22Rv1 (cell line): ENCODE data around the gene ISLR.

Experiments used
- H3K27ac ChIP-seq: fragments of 450-650 bp; 2 replicates; pipeline ENCODE4 v1.5.1; 2017
- CTCF ChIP-seq: fragments of 450-650 bp; IDR thresholded peaks from 2 replicates; pipeline ENCODE4 v1.5.1; 2017; ENCODE audit warnings: mild to moderate bottlenecking
- ZFX ChIP-seq: fragments of 450-650 bp; IDR thresholded peaks from 2 replicates; pipeline ENCODE4 v1.6.1; 2017; ENCODE audit warnings: antibody characterized with exemption, borderline replicate concordance

ISLR gene

GRCh38 chr15:74194572-74195559 is 21.4 kb downstream of the ISLR start:
- TF ChIP-seq ZFX (no peak), CTCF (no peak)

GRCh38 chr15:74196175-74196574 is 22.7 kb downstream of the ISLR start:
- no peak overlapping the region for H3K27ac ChIP-seq
- no peak for TF ChIP-seq ZFX
- no peak for TF ChIP-seq CTCF

More at GRCh38 chr15:74194572-74195559, 21.4 kb downstream of the ISLR start:
- H3K27ac ChIP-seq: no peak overlapping the region

GRCh38 chr15:74197176-74197965 is 23.9 kb downstream of the ISLR start:
- no peak overlapping the region for H3K27ac ChIP-seq
- TF ChIP-seq CTCF (no peak), ZFX (no peak)

- TF ChIP-seq ZFX (no peak), CTCF (no peak)
- H3K27ac ChIP-seq: no peak overlapping the region
Measured at GRCh38 chr15:74199297-74199652, 25.8 kb downstream of the ISLR start.

- no peak overlapping the region for H3K27ac ChIP-seq
Measured at GRCh38 chr15:74200412-74200815, 26.9 kb downstream of the ISLR start.

GRCh38 chr15:74200871-74201419 is 27.4 kb downstream of the ISLR start:
- no peak overlapping the region for H3K27ac ChIP-seq
- TF ChIP-seq ZFX (no peak), CTCF (no peak)

More at GRCh38 chr15:74200412-74200815, 26.9 kb downstream of the ISLR start:
- TF ChIP-seq ZFX: no peak
- TF ChIP-seq CTCF: no peak
